H9 (cell line): ENCODE data around the gene MESD. TPM values are rescaled to one million over a fixed set of nuclear protein-coding genes. Genes with fewer than 3 reads are reported as not detected.

Experiments
- DNase-seq: peaks from one replicate; pipeline ENCODE4 v3.0.0-alpha.2; 2017
- H2AFZ ChIP-seq: one replicate; pipeline ENCODE4 v1.6.1; 2013; ENCODE audit warnings: mild to moderate bottlenecking, low read length, control low read depth, moderate library complexity
- H2AK5ac ChIP-seq: 2 replicates; pipeline ENCODE4 v1.6.1; 2013; ENCODE audit warnings: low read length, control low read depth, mixed read lengths; ENCODE audit not compliant: insufficient read length
- H2BK120ac ChIP-seq: one replicate; pipeline ENCODE4 v1.6.1; 2013; ENCODE audit warnings: low read depth, mild to moderate bottlenecking, low read length, control low read depth, inconsistent platforms; ENCODE audit not compliant: poor library complexity, severe bottlenecking
- H2BK12ac ChIP-seq: 2 replicates; pipeline ENCODE4 v1.6.1; 2013; ENCODE audit warnings: low read length, control low read depth, mixed read lengths, low read depth; ENCODE audit not compliant: insufficient read length
- H2BK15ac ChIP-seq: 2 replicates; pipeline ENCODE4 v1.6.1; 2013; ENCODE audit warnings: low read depth, low read length, control low read depth
- H2BK20ac ChIP-seq: one replicate; pipeline ENCODE4 v1.6.1; 2013; ENCODE audit warnings: low read depth, mild to moderate bottlenecking, low read length, control low read depth, inconsistent platforms; ENCODE audit not compliant: poor library complexity, severe bottlenecking
- H2BK5ac ChIP-seq: 2 replicates; pipeline ENCODE4 v1.6.1; 2013; ENCODE audit warnings: low read length, control low read depth, mixed read lengths; ENCODE audit not compliant: insufficient read length
- H3K14ac ChIP-seq: 2 replicates; pipeline ENCODE4 v1.6.1; 2013; ENCODE audit warnings: low read length, control low read depth; ENCODE audit not compliant: insufficient read depth
- H3K18ac ChIP-seq: 2 replicates; pipeline ENCODE4 v1.6.1; 2013; ENCODE audit warnings: low read depth, mild to moderate bottlenecking, mixed read lengths, low read length, control low read depth; ENCODE audit not compliant: insufficient read length
- H3K23ac ChIP-seq: 2 replicates; pipeline ENCODE4 v1.6.1; 2013; ENCODE audit warnings: low read length, control low read depth, mixed read lengths, low read depth; ENCODE audit not compliant: insufficient read length
- H3K23me2 ChIP-seq: 2 replicates; pipeline ENCODE4 v1.6.1; 2013; ENCODE audit warnings: low read depth, mild to moderate bottlenecking, mixed read lengths, low read length, control low read depth; ENCODE audit not compliant: insufficient read length, poor library complexity, severe bottlenecking
- H3K27ac ChIP-seq: 2 replicates; pipeline ENCODE4 v1.5.1; 2013; ENCODE audit warnings: low read length, control low read depth, mixed read lengths, low read depth; ENCODE audit not compliant: insufficient read length
- H3K27me3 ChIP-seq: 2 replicates; pipeline ENCODE4 v1.6.1; 2013; ENCODE audit warnings: low read length, control low read depth, inconsistent platforms; ENCODE audit not compliant: insufficient read depth
- H3K4ac ChIP-seq: 2 replicates; pipeline ENCODE4 v1.6.1; 2013; ENCODE audit warnings: low read depth, mild to moderate bottlenecking, control low read depth, inconsistent platforms, low read length, moderate library complexity
- H3K4me1 ChIP-seq: 2 replicates; pipeline ENCODE4 v1.6.1; 2013; ENCODE audit warnings: low read length, control low read depth, inconsistent platforms; ENCODE audit not compliant: insufficient read depth
- H3K4me2 ChIP-seq: 2 replicates; pipeline ENCODE4 v1.6.1; 2013; ENCODE audit warnings: low read length, control low read depth, mixed read lengths; ENCODE audit not compliant: insufficient read length, insufficient read depth
- H3K56ac ChIP-seq: 2 replicates; pipeline ENCODE4 v1.6.1; 2013; ENCODE audit warnings: low read depth, mild to moderate bottlenecking, mixed read lengths, low read length, control low read depth; ENCODE audit not compliant: insufficient read length
- H3K79me1 ChIP-seq: 2 replicates; pipeline ENCODE4 v1.6.1; 2013; ENCODE audit warnings: low read depth, mild to moderate bottlenecking, moderate library complexity, low read length, control low read depth, inconsistent platforms; ENCODE audit not compliant: insufficient read depth, poor library complexity, severe bottlenecking
- H3K79me2 ChIP-seq: 2 replicates; pipeline ENCODE4 v1.6.1; 2013; ENCODE audit warnings: low read length, control low read depth, inconsistent platforms; ENCODE audit not compliant: insufficient read depth
- H3K9ac ChIP-seq: 2 replicates; pipeline ENCODE4 v1.6.1; 2013; ENCODE audit warnings: low read length, control low read depth, mixed read lengths; ENCODE audit not compliant: insufficient read length; ENCODE audit errors: extremely low read depth
- H3K9me3 ChIP-seq: one replicate; pipeline ENCODE4 v1.6.1; 2013; ENCODE audit warnings: low read depth, low read length, inconsistent platforms; ENCODE audit not compliant: control insufficient read depth
- H3T11ph ChIP-seq: one replicate; pipeline ENCODE4 v1.6.1; 2013; ENCODE audit warnings: mild to moderate bottlenecking, low read length, control low read depth, inconsistent platforms
- H4K20me1 ChIP-seq: one replicate; pipeline ENCODE4 v1.6.1; 2013; ENCODE audit not compliant: control insufficient read depth, insufficient read length, insufficient read depth
- H4K5ac ChIP-seq: 2 replicates; pipeline ENCODE4 v1.6.1; 2013; ENCODE audit warnings: low read depth, mild to moderate bottlenecking, mixed read lengths, low read length, control low read depth; ENCODE audit not compliant: insufficient read length
- H4K8ac ChIP-seq: replicated peaks from 2 replicates; pipeline ENCODE4 v1.6.1; 2013; ENCODE audit warnings: low read length, control low read depth, mixed read lengths, low read depth; ENCODE audit not compliant: insufficient read length
- H4K91ac ChIP-seq: 2 replicates; pipeline ENCODE4 v1.6.1; 2013; ENCODE audit warnings: low read depth, mild to moderate bottlenecking, moderate library complexity, mixed read lengths, low read length, control low read depth; ENCODE audit not compliant: insufficient read length
- H3K27ac Mint-ChIP-seq, 3 experiments: 2 replicates in 2 of 3; 3 replicates in 1 of 3; pipeline ENCODE4 v1.8.0; 2020 to 2021; ENCODE audit warnings: mixed read lengths in 3 of 3, mild to moderate bottlenecking in 1 of 3, moderate library complexity in 1 of 3
- H3K27me3 Mint-ChIP-seq: 2 replicates; pipeline ENCODE4 v1.8.0; 2021; ENCODE audit warnings: low read depth, mild to moderate bottlenecking, moderate library complexity, mixed read lengths
- H3K36me3 Mint-ChIP-seq, 3 experiments: 2 replicates in 2 of 3; 3 replicates in 1 of 3; pipeline ENCODE4 v1.8.0; 2020 to 2021; ENCODE audit warnings: low read depth in 3 of 3, mixed read lengths in 3 of 3; ENCODE audit not compliant: insufficient read depth in 1 of 3
- H3K4me1 Mint-ChIP-seq, 2 experiments: 2 replicates each; pipeline ENCODE4 v1.8.0; 2020; ENCODE audit warnings: mixed read lengths in 2 of 2
- H3K4me3 Mint-ChIP-seq, 2 experiments: 2 replicates in 1 of 2; 3 replicates in 1 of 2; pipeline ENCODE4 v1.8.0; 2020 to 2021; ENCODE audit warnings: mild to moderate bottlenecking in 2 of 2, mixed read lengths in 2 of 2, moderate library complexity in 1 of 2
- H3K9me3 Mint-ChIP-seq, 2 experiments: 2 replicates in 1 of 2; 3 replicates in 1 of 2; pipeline ENCODE4 v1.8.0; 2020; ENCODE audit warnings: mild to moderate bottlenecking in 2 of 2, mixed read lengths in 2 of 2, moderate library complexity in 1 of 2
- WGBS: extraction: QIAGEN DNeasy Blood & Tissue Kit; methylation state at CpG from one replicate; pipeline ENCODE4 v1.1.7; 2013; ENCODE audit warnings: missing lambda C conversion rate, low lambda C conversion rate, mixed read lengths; ENCODE audit not compliant: insufficient read length; ENCODE audit errors: extremely low coverage; 5-methylcytosine and 5-hydroxymethylcytosine counted together
- total RNA-seq: library from RNA; stranded (reverse); gene quantifications from 2 replicates; pipeline ENCODE4 v1.2.1, GENCODE V29; 2021
- TF ChIP-seq, protein P1 (sequence below): fragments of 200-600 bp; sonication (generic); conservative IDR thresholded peaks from 3 replicates; pipeline ENCODE4 v1.8.0; 2021; ENCODE audit warnings: antibody characterized with exemption, mild to moderate bottlenecking

Gene MESD
- total RNA-seq, 1 experiment from 2014 or later: 29.1 TPM

DNA sequence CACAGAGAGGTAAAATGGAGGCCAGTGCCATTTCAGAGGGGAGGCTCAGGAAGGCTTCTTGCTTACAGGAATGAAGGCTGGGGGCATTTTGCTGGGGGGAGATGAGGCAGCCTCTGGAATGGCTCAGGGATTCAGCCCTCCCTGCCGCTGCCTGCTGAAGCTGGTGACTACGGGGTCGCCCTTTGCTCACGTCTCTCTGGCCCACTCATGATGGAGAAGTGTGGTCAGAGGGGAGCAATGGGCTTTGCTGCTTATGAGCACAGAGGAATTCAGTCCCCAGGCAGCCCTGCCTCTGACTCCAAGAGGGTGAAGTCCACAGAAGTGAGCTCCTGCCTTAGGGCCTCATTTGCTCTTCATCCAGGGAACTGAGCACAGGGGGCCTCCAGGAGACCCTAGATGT is 39.9 kb downstream of the MESD start:
- H3K9me3 ChIP-seq: no peaks in the 10 kb centered on the region
- DNase-seq: no peak
- no peak overlapping the region for H4K5ac ChIP-seq
- no peak overlapping the region for H2BK5ac ChIP-seq
- H3K18ac ChIP-seq: no peak overlapping the region
- Mint-ChIP-seq H3K27ac (no peak overlapping the region), H3K4me1 (peaks cover 18 to 26% of the 10 kb centered on the region in 2 experiments), H3K27me3 (no peaks in the 10 kb centered on the region), H3K36me3 (peaks cover 28 to 49% (median 37%) of the 10 kb centered on the region in 3 experiments), H3K9me3 (no peaks in the 10 kb centered on the region), H3K4me3 (no peak overlapping the region)
- no peaks in the 10 kb centered on the region for H3K23me2 ChIP-seq
- no peak overlapping the region for H4K91ac ChIP-seq
- H3K14ac ChIP-seq: no peak overlapping the region
- TF ChIP-seq, protein P1, sequence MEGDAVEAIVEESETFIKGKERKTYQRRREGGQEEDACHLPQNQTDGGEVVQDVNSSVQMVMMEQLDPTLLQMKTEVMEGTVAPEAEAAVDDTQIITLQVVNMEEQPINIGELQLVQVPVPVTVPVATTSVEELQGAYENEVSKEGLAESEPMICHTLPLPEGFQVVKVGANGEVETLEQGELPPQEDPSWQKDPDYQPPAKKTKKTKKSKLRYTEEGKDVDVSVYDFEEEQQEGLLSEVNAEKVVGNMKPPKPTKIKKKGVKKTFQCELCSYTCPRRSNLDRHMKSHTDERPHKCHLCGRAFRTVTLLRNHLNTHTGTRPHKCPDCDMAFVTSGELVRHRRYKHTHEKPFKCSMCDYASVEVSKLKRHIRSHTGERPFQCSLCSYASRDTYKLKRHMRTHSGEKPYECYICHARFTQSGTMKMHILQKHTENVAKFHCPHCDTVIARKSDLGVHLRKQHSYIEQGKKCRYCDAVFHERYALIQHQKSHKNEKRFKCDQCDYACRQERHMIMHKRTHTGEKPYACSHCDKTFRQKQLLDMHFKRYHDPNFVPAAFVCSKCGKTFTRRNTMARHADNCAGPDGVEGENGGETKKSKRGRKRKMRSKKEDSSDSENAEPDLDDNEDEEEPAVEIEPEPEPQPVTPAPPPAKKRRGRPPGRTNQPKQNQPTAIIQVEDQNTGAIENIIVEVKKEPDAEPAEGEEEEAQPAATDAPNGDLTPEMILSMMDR: no peak
- WGBS: no CpG with 5 or more reads among the region's 4 CpGs
- no peaks in the 10 kb centered on the region for H4K20me1 ChIP-seq
- H3K4me2 ChIP-seq: no peak overlapping the region
- no peaks in the 10 kb centered on the region for H3K79me2 ChIP-seq
- H4K8ac ChIP-seq: no peak overlapping the region
- H3T11ph ChIP-seq: no peak overlapping the region
- H3K9ac ChIP-seq: no peak overlapping the region
- H3K4ac ChIP-seq: no peak overlapping the region
- no peak overlapping the region for H3K56ac ChIP-seq
- H2AK5ac ChIP-seq: no peak overlapping the region
- H2AFZ ChIP-seq: no peak overlapping the region
- no peak overlapping the region for H2BK20ac ChIP-seq
- H2BK12ac ChIP-seq: no peak overlapping the region
- H3K4me1 ChIP-seq: peaks cover 1% of the 10 kb centered on the region
- H3K27me3 ChIP-seq: no peaks in the 10 kb centered on the region
- no peak overlapping the region for H3K23ac ChIP-seq
- H2BK15ac ChIP-seq: no peak overlapping the region
- H3K27ac ChIP-seq: no peak overlapping the region
- H3K79me1 ChIP-seq: no peaks in the 10 kb centered on the region
- H2BK120ac ChIP-seq: no peak overlapping the region
